IMR-90 (cell line): ENCODE measurements around the gene PMPCA. TPM values are rescaled to one million over a fixed set of nuclear protein-coding genes. Genes with fewer than 3 reads are reported as not detected.

Source experiments
- ATAC-seq: fragments of 200-7000 bp; cut with Tn5 transposase; 2 replicates; pipeline ENCODE4 v1.9.1; 2020; ENCODE audit warnings: low read depth, mild to moderate bottlenecking, moderate library complexity
- BruUV-seq: library from RNA; stranded (reverse); fragments of 400-500 nt; replicated peaks from 2 replicates; lab custom pipeline; 2021; lab: Mats Ljungman, UMichigan
- CTCF ChIA-PET: fragments of 300-600 bp; formaldehyde crosslinking; extraction: SDS; loops from one replicate; lab custom pipeline; 2021; ENCODE audit warnings: antibody characterized with exemption; lab: Yijun Ruan, JAX
- POLR2A ChIA-PET: fragments of 300-600 bp; sonication (Branson Sonifier 250); formaldehyde crosslinking; loops from one replicate; lab custom pipeline; 2022; ENCODE audit warnings: antibody characterized with exemption; ENCODE audit not compliant: unreplicated experiment; lab: Charles Lee
- DNase-seq: peaks from one replicate; pipeline ENCODE4 v3.0.0; 2013
- H2AFZ ChIP-seq: replicated peaks from 2 replicates; pipeline ENCODE3; 2013; ENCODE audit warnings: low read length, mild to moderate bottlenecking; ENCODE audit not compliant: poor library complexity
- H2AK5ac ChIP-seq: 2 replicates; pipeline ENCODE4 v1.6.1; 2013; ENCODE audit warnings: low read depth, low read length, inconsistent platforms
- H2AK9ac ChIP-seq: replicated peaks from 2 replicates; pipeline ENCODE3; 2013; ENCODE audit warnings: mild to moderate bottlenecking, low read depth, low read length, moderate library complexity; ENCODE audit not compliant: poor library complexity
- H2BK120ac ChIP-seq: 2 replicates; pipeline ENCODE4 v1.6.1; 2013; ENCODE audit warnings: low read depth, low read length, inconsistent platforms
- H2BK15ac ChIP-seq: 3 replicates; pipeline ENCODE4 v1.6.1; 2013; ENCODE audit warnings: low read depth, low read length, inconsistent platforms
- H2BK20ac ChIP-seq: 2 replicates; pipeline ENCODE4 v1.6.1; 2013; ENCODE audit warnings: low read depth, mild to moderate bottlenecking, inconsistent platforms, low read length, moderate library complexity
- H2BK5ac ChIP-seq: 2 replicates; pipeline ENCODE4 v1.6.1; 2013; ENCODE audit warnings: mild to moderate bottlenecking, low read depth, low read length, inconsistent platforms; ENCODE audit not compliant: poor library complexity, severe bottlenecking
- H3K14ac ChIP-seq: replicated peaks from 2 replicates; pipeline ENCODE4 v1.6.1; 2013; ENCODE audit warnings: low read depth, low read length, inconsistent platforms
- H3K18ac ChIP-seq: 2 replicates; pipeline ENCODE4 v1.6.1; 2013; ENCODE audit warnings: low read depth, low read length, control low read depth
- H3K23ac ChIP-seq: 2 replicates; pipeline ENCODE4 v1.6.1; 2013; ENCODE audit warnings: low read depth, low read length, inconsistent platforms
- H3K27ac ChIP-seq: 2 replicates; pipeline ENCODE4 v1.5.1; 2013; ENCODE audit warnings: mild to moderate bottlenecking, control low read depth, low read length; ENCODE audit not compliant: insufficient read depth
- H3K27me3 ChIP-seq: 2 replicates; pipeline ENCODE4 v1.6.1; 2013; ENCODE audit warnings: low read length; ENCODE audit not compliant: control insufficient read depth, insufficient read depth
- H3K36me3 ChIP-seq: 2 replicates; pipeline ENCODE4 v1.6.1; 2013; ENCODE audit warnings: low read length, mixed read lengths; ENCODE audit not compliant: control insufficient read depth, insufficient read depth
- H3K4ac ChIP-seq: 2 replicates; pipeline ENCODE4 v1.6.1; 2013; ENCODE audit warnings: low read depth, low read length, inconsistent platforms
- H3K4me1 ChIP-seq: 2 replicates; pipeline ENCODE4 v1.6.1; 2013; ENCODE audit warnings: low read length, mixed read lengths; ENCODE audit not compliant: control insufficient read depth, insufficient read depth
- H3K4me2 ChIP-seq: 2 replicates; pipeline ENCODE4 v1.6.1; 2013; ENCODE audit warnings: low read depth, mild to moderate bottlenecking, control low read depth, low read length, moderate library complexity
- H3K4me3 ChIP-seq: 2 replicates; pipeline ENCODE4 v1.5.1; 2013; ENCODE audit warnings: low read depth, mild to moderate bottlenecking, control low read depth, low read length, moderate library complexity; ENCODE audit not compliant: insufficient read depth
- H3K56ac ChIP-seq: 2 replicates; pipeline ENCODE4 v1.6.1; 2013; ENCODE audit warnings: low read length, inconsistent platforms; ENCODE audit not compliant: insufficient read depth; ENCODE audit errors: extremely low read depth
- H3K79me1 ChIP-seq, 2 experiments: 2 replicates each; pipeline ENCODE4 v1.6.1; 2013; ENCODE audit warnings: low read length in 2 of 2, inconsistent platforms in 1 of 2, low read depth in 1 of 2
- H3K9ac ChIP-seq: 2 replicates; pipeline ENCODE4 v1.6.1; 2013; ENCODE audit warnings: low read depth, low read length, control low read depth
- H3K9me1 ChIP-seq: 2 replicates; pipeline ENCODE4 v1.6.1; 2013; ENCODE audit warnings: low read length, inconsistent platforms; ENCODE audit not compliant: insufficient read depth
- H3K9me3 ChIP-seq: 2 replicates; pipeline ENCODE4 v1.6.1; 2013; ENCODE audit warnings: low read length; ENCODE audit not compliant: control insufficient read depth, insufficient read depth
- H4K20me1 ChIP-seq: 2 replicates; pipeline ENCODE4 v1.6.1; 2013; ENCODE audit warnings: low read length, inconsistent platforms; ENCODE audit not compliant: insufficient read depth
- H4K5ac ChIP-seq: 2 replicates; pipeline ENCODE4 v1.6.1; 2013; ENCODE audit warnings: mild to moderate bottlenecking, low read depth, low read length, control low read depth
- H4K8ac ChIP-seq, 2 experiments: 2 replicates each; pipeline ENCODE4 v1.6.1; 2013; ENCODE audit warnings: low read depth in 2 of 2, low read length in 2 of 2, control low read depth in 1 of 2, inconsistent platforms in 1 of 2
- H4K91ac ChIP-seq: 2 replicates; pipeline ENCODE4 v1.6.1; 2013; ENCODE audit warnings: low read depth, low read length, inconsistent platforms; ENCODE audit not compliant: insufficient read depth
- BHLHE40 ChIP-seq: fragments of 150-350 bp; IDR thresholded peaks from 2 replicates; pipeline ENCODE4 v1.6.1; 2016; ENCODE audit warnings: mild to moderate bottlenecking, low read depth, low read length
- CEBPB ChIP-seq: IDR thresholded peaks from 2 replicates; pipeline ENCODE4 v1.6.1; 2012; ENCODE audit warnings: low read depth, low read length, improper control_type of control experiment
- CHD1 ChIP-seq: IDR thresholded peaks from 2 replicates; pipeline ENCODE4 v1.6.1; 2012; ENCODE audit warnings: low read depth, low read length, improper control_type of control experiment
- FOS ChIP-seq: fragments of 150-350 bp; IDR thresholded peaks from 2 replicates; pipeline ENCODE4 v1.6.1; 2016; ENCODE audit warnings: low read depth, low read length
- MAFK ChIP-seq: IDR thresholded peaks from 2 replicates; pipeline ENCODE4 v1.6.1; 2012; ENCODE audit warnings: low read depth, low read length, improper control_type of control experiment
- MAZ ChIP-seq: IDR thresholded peaks from 2 replicates; pipeline ENCODE4 v1.6.1; 2012; ENCODE audit warnings: low read depth, mild to moderate bottlenecking, low read length, improper control_type of control experiment, moderate library complexity, borderline replicate concordance
- MXI1 ChIP-seq: IDR thresholded peaks from 2 replicates; pipeline ENCODE4 v1.6.1; 2012; ENCODE audit warnings: low read depth, mild to moderate bottlenecking, low read length, moderate library complexity, borderline replicate concordance
- NFE2L2 ChIP-seq: fragments of 150-350 bp; IDR thresholded peaks from 2 replicates; pipeline ENCODE4 v1.6.1; 2016; ENCODE audit warnings: low read depth, mild to moderate bottlenecking, low read length
- POLR2A ChIP-seq: IDR thresholded peaks from 2 replicates; pipeline ENCODE4 v1.6.1; 2012; ENCODE audit warnings: mild to moderate bottlenecking, low read depth, low read length
- RAD21 ChIP-seq: IDR thresholded peaks from 2 replicates; pipeline ENCODE4 v1.6.1; 2012; ENCODE audit warnings: low read length, improper control_type of control experiment
- RCOR1 ChIP-seq: IDR thresholded peaks from 2 replicates; pipeline ENCODE4 v1.6.1; 2012; ENCODE audit warnings: mild to moderate bottlenecking, low read length, improper control_type of control experiment; ENCODE audit not compliant: insufficient replicate concordance
- RFX5 ChIP-seq: IDR thresholded peaks from 2 replicates; pipeline ENCODE4 v1.8.0; 2012; ENCODE audit warnings: low read depth, mild to moderate bottlenecking, low read length, moderate library complexity
- SMC3 ChIP-seq: fragments of 150-350 bp; IDR thresholded peaks from 2 replicates; pipeline ENCODE4 v1.6.1; 2016; ENCODE audit warnings: low read depth, mild to moderate bottlenecking, antibody characterized with exemption, low read length, moderate library complexity
- WGBS, 2 experiments: methylation state at CpG; one replicate each; pipeline versions ENCODE4 v1.1.5 to v1.1.7; 2013; ENCODE audit warnings: missing lambda C conversion rate in 2 of 2; ENCODE audit not compliant: insufficient read length in 1 of 2; ENCODE audit errors: extremely low coverage in 2 of 2; 5-methylcytosine and 5-hydroxymethylcytosine counted together
- dilution Hi-C: fragments of 300-500 bp; cut with HindIII; formaldehyde crosslinking; loops from one replicate; pipeline ENCODE4 v1.14.3; 2018; ENCODE audit warnings: low sequenced_read_pairs; ENCODE audit not compliant: unreplicated experiment
- in situ Hi-C: fragments of 300-500 bp; cut with MboI; formaldehyde crosslinking; loops from 3 replicates; pipeline ENCODE4 v1.14.3; 2019; ENCODE audit warnings: low sequenced_read_pairs, inconsistent platforms, mixed read lengths
- intact Hi-C: fragments of 100-400 bp; cut with micrococcal nuclease; formaldehyde crosslinking; loops from 2 replicates; pipeline ENCODE4 v1.10.0; 2022
- polyA plus RNA-seq, 3 experiments: library from polyadenylated mRNA; depleted of rRNA; stranded (reverse); fragments of >200 nt; gene quantifications; 2 replicates each; pipeline ENCODE4 v1.2.3, GENCODE V29; 2012; ENCODE audit warnings: low replicate concordance in 1 of 3
- total RNA-seq: library from RNA; depleted of rRNA; stranded (reverse); fragments of >200 nt; gene quantifications from 2 replicates; pipeline ENCODE4 v1.2.3, GENCODE V29; 2012
- TF ChIP-seq, protein P1 (sequence below): fragments of 150-350 bp; IDR thresholded peaks from 2 replicates; pipeline ENCODE4 v1.6.1; 2017; ENCODE audit warnings: mild to moderate bottlenecking, antibody characterized with exemption, low read length, low read depth
- TF ChIP-seq, protein P2 (sequence below): conservative IDR thresholded peaks from 2 replicates; pipeline ENCODE4 v1.5.1; 2012; ENCODE audit warnings: mild to moderate bottlenecking, low read depth, low read length, improper control_type of control experiment
- TF ChIP-seq, protein P3 (sequence below): fragments of 150-350 bp; IDR thresholded peaks from 2 replicates; pipeline ENCODE4 v1.6.1; 2016; ENCODE audit warnings: low read depth, mild to moderate bottlenecking, low read length, moderate library complexity, borderline replicate concordance

PMPCA gene
- total and polyA plus RNA-seq, 2 of the 4 experiments (the other 2 are of a cell fraction), result 62.6 to 95.8 TPM

DNA sequence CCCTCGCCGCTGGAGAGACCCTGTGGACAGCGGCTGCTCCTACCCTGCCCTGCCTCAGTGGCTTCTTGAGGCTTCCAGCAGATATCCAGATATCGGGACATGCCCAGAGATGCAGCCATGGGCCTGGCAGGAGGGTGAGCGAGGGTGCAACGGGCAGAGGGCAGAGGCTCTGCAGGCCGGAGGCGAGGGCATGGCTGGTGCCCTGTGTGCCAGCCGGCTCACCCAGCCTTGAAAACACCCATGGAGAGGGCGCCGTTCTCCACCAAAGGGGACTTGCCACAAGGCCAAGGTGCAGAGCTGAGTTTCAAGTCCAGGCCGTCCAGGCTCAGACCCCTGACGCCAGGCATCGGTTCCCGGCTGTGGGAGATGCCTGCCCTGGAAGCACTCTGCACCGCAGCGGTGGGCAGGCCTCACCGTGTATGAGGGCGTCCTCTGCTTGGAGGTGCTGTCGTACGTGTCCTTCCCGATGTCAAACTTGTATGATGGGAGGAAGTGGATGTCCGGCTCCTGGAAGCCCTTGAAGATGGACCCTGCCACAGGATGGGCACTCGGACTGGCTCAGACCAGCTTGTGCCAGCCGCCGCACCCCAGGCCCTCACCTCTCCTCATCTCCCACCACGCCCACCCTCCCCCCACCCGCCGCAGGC, 20.3 kb downstream of the PMPCA start:
- Histone ChIP-seq H4K8ac (no peak overlapping the region), H2BK5ac (no peak overlapping the region), H3K56ac (no peak overlapping the region), H3K27me3 (no peaks in the 10 kb centered on the region), H3K18ac (no peak overlapping the region), H2AFZ (no peak overlapping the region), H3K4me1 (no peaks in the 10 kb centered on the region), H3K27ac (no peak overlapping the region), H3K4ac (no peak overlapping the region), H3K9ac (no peak overlapping the region), H2BK20ac (no peak overlapping the region), H3K4me2 (no peak overlapping the region), H2BK15ac (no peak overlapping the region), H3K79me1 (peaks cover 3 to 32% of the 10 kb centered on the region in 2 experiments; a peak in 3 of 4 replicates), H3K36me3 (peaks cover 44% of the 10 kb centered on the region), H2AK5ac (no peak overlapping the region), H2BK120ac (no peak overlapping the region), H4K20me1 (peaks cover 28% of the 10 kb centered on the region), H4K5ac (no peak overlapping the region), H3K9me3 (no peaks in the 10 kb centered on the region), H4K91ac (no peak overlapping the region), H3K23ac (no peak overlapping the region), H2AK9ac (no peak overlapping the region), H3K14ac (no peak overlapping the region), H3K9me1 (no peaks in the 10 kb centered on the region), H3K4me3 (no peak overlapping the region)
- POLR2A ChIA-PET, result no interaction called here
- intact Hi-C loops, result no loop called here
- dilution Hi-C loops, result no loop called here
- no TSS peak for BruUV-seq
- in situ Hi-C loops, result no loop called here
- WGBS, 2 experiments, result 95% methylated on average over 11 of the region's 29 CpGs; no CpG with 5 or more reads in 1 of the 2 experiments
- DNase-seq (no peak), ATAC-seq (no peak)
- CTCF ChIA-PET, result no interaction called here
- TF ChIP-seq NFE2L2 (no peak), CEBPB (no peak), MAFK (no peak), SMC3 (no peak), RAD21 (no peak), BHLHE40 (no peak), POLR2A (no peak), MAZ (no peak), RCOR1 (no peak), RFX5 (no peak), FOS (no peak), MXI1 (no peak), CHD1 (no peak)
- TF ChIP-seq, protein P1, sequence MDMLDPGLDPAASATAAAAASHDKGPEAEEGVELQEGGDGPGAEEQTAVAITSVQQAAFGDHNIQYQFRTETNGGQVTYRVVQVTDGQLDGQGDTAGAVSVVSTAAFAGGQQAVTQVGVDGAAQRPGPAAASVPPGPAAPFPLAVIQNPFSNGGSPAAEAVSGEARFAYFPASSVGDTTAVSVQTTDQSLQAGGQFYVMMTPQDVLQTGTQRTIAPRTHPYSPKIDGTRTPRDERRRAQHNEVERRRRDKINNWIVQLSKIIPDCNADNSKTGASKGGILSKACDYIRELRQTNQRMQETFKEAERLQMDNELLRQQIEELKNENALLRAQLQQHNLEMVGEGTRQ, result no peak
- TF ChIP-seq, protein P2, sequence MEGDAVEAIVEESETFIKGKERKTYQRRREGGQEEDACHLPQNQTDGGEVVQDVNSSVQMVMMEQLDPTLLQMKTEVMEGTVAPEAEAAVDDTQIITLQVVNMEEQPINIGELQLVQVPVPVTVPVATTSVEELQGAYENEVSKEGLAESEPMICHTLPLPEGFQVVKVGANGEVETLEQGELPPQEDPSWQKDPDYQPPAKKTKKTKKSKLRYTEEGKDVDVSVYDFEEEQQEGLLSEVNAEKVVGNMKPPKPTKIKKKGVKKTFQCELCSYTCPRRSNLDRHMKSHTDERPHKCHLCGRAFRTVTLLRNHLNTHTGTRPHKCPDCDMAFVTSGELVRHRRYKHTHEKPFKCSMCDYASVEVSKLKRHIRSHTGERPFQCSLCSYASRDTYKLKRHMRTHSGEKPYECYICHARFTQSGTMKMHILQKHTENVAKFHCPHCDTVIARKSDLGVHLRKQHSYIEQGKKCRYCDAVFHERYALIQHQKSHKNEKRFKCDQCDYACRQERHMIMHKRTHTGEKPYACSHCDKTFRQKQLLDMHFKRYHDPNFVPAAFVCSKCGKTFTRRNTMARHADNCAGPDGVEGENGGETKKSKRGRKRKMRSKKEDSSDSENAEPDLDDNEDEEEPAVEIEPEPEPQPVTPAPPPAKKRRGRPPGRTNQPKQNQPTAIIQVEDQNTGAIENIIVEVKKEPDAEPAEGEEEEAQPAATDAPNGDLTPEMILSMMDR, result no peak
- TF ChIP-seq, protein P3, sequence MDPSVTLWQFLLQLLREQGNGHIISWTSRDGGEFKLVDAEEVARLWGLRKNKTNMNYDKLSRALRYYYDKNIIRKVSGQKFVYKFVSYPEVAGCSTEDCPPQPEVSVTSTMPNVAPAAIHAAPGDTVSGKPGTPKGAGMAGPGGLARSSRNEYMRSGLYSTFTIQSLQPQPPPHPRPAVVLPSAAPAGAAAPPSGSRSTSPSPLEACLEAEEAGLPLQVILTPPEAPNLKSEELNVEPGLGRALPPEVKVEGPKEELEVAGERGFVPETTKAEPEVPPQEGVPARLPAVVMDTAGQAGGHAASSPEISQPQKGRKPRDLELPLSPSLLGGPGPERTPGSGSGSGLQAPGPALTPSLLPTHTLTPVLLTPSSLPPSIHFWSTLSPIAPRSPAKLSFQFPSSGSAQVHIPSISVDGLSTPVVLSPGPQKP, result no peak
